ENCODE data around the gene KITLG. TPM values are rescaled to one million over a fixed set of nuclear protein-coding genes. Genes with fewer than 3 reads are reported as not detected.
"Not testable (repeated sequence)": the region's sequence is repeated elsewhere in the genome, so short reads cannot be mapped to it uniquely, and the experiment has no call there.

The KITLG gene
- total RNA-seq, 1 donor from 2014 or later: 34.1 TPM

- no peak for DNase-seq
Measured at GRCh38 chr12:88538697-88539096, 41.6 kb downstream of the KITLG start.

DNA sequence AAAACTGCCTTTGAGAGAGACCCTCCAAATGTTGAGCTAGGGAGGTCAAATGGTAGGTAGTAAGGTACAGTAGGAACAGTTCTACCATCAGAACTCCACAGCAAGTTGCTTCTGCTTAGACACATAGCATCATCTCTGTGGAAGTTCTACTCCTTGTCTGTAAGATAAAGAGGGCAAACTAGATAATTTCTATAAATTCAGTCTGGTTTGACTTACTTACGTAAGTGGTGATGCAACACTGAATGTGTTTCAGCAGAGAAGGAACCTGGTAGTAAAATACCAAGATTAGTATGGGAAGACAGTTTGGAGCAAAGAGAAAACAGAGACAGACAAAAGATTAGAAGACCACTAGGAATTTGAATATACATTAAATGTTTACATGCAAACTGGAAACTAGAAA lies 42.0 kb downstream of the KITLG start:
- no peak for DNase-seq

GRCh38 chr12:88530868-88531267 lies 49.4 kb downstream of the KITLG start:
- no peak for DNase-seq

DNA sequence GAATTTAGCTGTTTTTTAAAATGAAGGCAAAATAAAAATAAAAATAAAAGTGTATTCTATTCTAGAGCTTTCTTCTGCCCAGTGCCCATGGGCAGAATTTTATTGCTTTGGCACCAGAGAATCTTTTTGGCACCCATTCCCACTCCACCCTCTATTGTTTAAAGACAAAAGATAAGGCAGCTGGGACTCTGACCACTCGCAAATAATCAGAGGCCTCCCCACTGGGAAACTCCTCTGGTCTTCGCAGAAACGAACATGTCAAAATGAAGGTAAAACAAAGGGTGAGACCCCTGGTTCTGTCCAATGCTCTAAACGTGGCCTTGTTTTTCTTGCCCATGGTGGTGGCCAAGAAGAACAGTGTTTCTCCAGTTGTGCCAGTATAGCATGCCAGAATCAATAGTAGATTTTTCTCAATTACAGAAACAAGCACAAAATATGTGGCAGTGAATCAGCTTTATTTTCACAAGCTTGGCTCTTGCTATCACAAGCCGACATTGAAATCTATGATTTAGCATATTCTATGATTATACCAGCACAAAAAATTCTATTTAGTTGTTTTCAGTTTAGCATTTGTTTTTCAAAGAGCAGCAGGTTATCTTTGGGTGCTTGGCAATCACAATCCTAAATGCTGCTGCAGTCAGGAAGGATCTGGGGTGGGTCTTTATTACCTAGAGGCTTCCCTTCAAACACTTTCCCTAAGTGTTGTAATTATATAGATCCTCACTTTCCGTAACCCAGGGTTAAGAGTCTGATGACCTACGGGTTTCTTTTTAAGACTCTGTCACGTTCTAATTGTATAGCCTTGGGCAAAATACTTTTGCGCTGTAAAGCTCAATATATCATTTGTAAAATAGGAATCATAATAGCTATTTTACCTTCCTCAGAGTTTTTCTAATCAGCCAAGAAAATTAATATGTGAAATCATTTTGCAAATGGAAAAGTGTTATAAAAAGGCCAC lies 50.5 kb downstream of the KITLG start:
- DNase-seq: no peak

- DNase-seq: no peak
Measured at GRCh38 chr12:88522961-88523360, 57.3 kb downstream of the KITLG start.

GRCh38 chr12:88520436-88520820 lies 59.8 kb downstream of the KITLG start:
- no peak for DNase-seq

DNA sequence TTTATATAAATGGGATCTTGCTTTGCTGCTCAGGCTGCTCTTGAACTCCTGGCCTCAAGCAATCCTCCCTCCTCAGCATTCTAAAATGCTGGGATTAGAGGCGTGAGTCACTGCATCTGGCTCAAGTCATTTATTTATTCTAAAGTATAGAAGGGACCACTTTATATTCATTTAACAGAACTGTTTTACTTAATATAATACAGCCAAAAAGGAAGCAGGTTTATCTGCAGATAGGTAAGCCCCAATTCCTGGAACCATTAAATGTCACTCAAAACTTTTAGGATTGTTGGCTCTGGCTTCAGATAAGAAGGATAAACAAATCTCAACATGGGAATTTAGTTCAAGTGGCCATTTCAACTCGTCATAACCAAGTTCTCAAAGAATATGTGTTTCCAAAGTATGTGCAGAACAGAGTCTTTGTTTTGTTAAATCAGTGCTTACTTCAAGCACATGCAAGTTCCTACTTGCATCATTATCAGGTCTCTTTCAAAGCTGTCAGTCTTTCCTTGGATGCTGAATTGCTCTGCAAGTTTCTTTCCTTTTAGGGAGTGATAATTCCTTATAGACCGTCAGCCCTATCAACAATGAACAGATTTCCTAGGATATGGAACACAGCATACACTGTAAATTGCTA lies 60.4 kb downstream of the KITLG start:
- no peak for DNase-seq

DNA sequence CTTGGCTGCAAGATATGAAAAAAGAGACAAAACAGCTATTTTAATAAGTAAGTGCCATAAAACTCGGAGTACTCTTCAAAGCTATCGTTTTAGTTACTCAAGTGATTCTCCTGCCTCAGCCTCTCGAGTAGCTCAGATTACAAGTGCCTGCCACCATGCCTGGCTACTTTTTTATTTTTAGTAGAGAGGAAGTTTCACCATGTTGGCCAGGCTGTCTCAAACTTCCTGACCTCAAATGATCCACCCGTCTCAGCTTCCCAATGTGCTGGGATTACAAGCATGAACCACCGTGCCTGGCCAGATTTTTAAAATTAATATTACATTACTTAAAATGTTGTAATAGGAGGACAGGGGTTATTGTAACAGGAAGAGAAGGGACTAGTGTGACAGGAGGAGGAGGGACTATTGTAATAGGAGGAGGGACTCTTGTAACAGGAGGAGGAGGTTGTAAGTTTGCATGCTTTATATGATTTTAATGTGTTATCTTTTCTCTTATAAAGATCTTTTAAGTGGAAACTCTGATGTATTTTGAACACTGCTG lies 61.3 kb downstream of the KITLG start:
- no peak for DNase-seq

DNA sequence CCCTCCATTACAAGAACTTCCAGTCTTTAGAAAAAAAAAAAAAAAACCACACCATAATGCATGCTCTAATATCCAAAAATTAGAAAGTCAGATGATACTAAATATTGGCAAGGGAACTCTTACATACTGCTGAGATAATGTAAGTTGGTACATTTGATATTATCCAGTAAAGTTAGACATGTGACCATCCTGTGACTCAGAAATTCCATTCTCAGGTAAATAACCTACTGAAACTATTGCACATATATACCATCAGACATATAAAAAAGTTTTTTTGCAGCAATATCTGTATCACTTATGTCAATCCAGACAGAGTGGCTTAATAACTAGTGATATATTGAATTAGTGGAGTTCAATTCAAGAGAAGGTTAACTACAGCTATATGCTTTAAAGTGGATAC lies 63.5 kb downstream of the KITLG start:
- DNase-seq: no peak

DNA sequence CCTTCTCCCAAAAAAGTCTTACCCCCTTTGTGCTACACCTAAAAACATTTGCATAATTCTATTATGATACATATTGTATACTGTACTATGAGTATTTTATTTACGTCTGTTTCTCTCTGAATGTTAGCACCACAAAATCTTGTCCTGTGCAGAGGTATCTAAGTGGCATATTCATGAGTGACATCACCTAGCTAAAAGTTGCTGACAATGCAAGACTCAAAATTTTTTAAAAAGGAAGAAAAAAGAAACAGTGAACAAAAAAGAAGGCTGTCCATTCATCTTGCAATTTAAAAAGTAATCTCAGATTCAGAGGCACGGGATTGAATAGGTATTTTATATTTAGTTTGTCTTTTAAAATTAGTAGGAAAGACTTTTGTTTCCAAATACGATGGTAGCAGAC lies 69.4 kb downstream of the KITLG start:
- no peak for DNase-seq

DNA sequence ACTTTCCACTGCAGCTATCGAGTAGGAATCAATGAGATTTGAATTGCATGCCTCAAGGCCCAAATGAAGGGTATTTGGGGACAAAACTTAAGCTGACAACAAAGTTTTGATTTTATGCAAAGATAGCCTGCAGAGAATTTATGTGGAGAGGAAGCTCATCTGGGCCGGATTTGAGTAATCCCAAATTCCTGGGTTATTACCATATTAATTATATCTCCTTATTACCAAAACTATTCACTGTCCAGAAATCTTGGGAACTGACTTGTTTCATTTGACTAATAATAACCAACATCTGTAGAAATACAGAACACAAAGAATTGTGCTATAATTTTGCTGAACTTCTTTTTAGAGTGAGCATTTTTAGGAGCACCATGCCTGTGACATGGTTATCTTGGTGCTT lies 70.4 kb downstream of the KITLG start:
- no peak for DNase-seq

DNA sequence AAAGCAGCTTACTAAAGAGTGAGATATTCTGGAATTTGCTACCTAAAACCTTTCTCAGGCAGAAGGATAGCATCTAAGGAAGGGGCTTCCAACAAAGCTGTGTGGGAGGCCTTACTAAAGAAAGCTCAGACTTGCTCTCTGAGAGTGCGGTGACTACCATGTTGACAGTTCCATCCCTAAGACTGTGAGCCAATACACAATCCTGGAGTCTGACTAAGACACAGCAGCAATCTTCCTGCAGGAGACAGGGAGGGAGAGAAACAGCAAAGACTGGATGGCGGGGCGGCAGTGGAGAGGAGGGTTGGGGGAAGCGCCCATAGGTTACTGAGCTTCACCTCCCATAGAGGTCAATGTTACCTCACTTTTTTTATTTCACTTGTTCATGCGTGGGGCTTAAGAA lies 70.9 kb downstream of the KITLG start:
- no peak for DNase-seq

GRCh38 chr12:88507851-88508250 lies 72.4 kb downstream of the KITLG start:
- DNase-seq: not testable (repeated sequence)

DNA sequence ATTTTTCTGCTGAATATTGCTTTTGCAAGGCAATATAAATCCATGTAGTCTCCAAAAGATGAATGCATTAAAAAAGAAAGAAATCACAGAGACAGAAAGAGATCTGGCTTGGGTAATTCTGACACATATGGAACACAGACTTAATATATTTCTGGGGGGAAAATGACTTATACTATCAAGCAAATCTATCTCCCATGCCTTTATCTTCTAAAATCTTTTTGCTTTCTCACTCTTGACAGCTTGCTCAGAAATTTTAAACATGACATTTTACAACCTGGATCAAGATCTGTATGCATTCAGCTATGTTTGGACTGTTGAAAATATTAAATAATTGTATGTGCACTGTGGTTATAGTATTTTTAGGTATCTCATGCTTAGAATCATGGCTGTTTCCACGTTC lies 73.0 kb downstream of the KITLG start:
- DNase-seq: no peak

GRCh38 chr12:88505696-88506095 lies 74.6 kb downstream of the KITLG start:
- no peak for DNase-seq

- DNase-seq: no peak
Measured at GRCh38 chr12:88503281-88503703, 77.0 kb downstream of the KITLG start.

GRCh38 chr12:88501972-88502938 lies 78.0 kb downstream of the KITLG start:
- DNase-seq: peak; percentile 30

DNA sequence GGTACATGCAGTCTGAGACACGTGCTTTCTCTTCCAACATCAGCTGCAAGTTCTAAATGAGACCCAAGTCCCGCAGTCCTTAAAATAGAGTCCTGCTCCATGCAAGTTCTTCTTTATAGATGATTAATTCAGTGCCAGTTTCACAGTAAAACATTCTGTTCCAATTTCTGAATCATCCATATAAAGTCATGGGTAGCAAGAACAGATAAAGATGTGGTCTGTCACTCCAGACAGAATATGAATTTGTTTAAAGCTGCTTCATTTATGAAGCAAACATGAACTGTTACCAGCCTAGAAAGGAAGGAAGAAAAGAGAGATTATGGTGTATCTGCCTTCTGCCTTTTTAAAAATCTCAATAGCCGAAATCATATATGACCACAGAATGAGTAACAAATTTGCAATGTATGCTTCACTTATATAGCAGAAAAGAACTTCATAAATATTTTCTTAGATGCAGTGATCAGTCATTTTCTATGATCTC lies 83.3 kb downstream of the KITLG start:
- no peak for DNase-seq

DNA sequence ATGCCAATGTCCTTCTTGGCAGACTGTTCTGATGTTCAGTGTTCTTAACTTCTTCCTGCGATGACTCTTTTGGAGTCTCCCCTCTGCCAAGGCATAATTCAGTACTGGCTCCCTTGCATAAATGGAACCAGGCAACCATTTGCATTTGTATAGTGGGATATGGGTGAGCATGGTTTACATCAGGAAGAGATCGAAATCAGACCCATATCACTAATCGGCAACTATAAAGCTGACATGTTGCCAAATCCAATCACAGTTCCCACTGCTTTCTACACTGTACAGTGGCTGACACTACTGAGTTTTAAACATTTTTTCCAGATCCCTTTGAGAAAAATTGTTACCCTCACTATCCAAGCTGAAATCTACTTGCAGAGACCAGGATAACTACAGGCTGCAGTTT lies 83.8 kb downstream of the KITLG start:
- DNase-seq: no peak

DNA sequence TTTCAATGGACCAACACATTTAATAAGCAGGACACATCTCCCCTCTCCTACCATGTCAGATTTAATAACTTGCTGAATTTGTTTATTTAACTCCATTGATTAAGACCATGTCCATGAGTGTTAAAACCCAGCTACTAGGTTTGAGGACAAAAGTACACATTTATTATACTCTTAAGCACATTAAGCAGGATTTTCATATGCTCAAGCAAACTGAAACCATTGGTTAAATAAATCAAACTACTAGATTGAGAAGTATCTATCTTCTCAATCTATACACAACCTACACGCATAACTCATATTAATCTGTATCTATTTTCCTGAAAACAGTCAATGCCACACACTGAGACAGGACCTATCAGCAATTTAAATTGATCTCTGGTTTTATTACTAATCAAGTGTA lies 85.2 kb downstream of the KITLG start:
- DNase-seq: no peak

- DNase-seq: no peak
Measured at GRCh38 chr12:88494520-88494919, 85.8 kb downstream of the KITLG start.

GRCh38 chr12:88493636-88494035 lies 86.6 kb downstream of the KITLG start:
- no peak for DNase-seq
